Stimulated activated CD8-positive, alpha-beta memory T cell treated with anti-CD3 and anti-CD28 coated beads, Interleukin-4, amount 100 ng/mL, for 4 hours (primary cell): ENCODE results near the gene TTYH2.

Source experiments
- DNase-seq, 2 donors: peaks; one replicate each; pipeline ENCODE4 v3.0.0-alpha.2; 2020; ENCODE audit warnings: low read depth in 2 of 2, low spot score in 1 of 2

Gene TTYH2

DNA sequence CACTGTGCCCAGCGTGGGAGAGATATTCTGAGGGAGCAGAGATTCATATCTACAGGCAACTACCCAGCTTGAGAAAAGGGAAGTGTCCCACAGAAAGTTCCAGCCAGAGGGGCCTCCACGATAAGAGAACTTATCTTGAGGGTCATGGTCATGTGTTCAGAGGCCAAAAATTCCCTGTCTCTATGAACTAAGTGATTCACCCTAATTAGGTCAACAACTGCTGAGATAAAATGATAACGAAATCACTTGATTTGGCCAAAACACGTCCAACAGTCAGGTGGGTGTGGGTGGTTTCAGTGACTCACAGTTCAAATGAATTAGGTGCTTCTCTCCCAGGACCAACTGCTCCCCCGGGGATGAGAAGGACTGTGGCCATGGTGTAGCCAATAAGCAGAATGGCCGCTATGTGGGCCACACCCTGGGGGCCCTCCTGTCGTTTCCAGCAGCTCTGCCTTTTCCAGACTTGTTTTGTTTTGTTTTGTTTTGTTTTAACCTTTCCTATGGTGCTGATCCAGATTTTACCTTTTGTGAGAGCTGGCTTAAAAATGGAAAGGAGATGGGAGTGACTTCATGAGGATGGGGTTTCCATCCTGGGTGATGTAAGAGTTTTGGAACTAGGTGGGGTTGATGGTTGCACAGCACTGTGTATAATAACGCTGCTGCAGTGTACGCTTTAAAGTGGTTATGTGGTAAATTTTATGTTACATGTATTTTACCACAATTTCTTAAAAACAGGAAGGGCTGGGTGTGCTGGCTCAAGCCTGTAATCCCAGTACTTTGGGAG is 69.4 kb downstream of the TTYH2 start:
- peak; percentile 16 to 32 for DNase-seq

DNA sequence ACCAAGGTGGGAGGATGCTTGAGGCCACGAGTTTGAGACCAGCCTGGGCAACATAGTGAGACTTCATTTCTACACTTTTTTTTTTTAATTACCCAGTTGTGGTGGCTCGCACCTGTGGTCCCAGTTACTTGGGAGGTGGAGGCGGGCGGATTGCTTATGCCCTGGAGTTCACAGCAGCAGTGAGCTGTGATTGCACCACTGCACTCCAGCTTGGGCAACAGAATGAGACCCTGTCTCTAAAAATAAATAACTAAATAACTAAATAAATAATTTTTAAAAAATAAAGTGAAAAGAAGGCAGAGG is 70.0 kb downstream of the TTYH2 start:
- DNase-seq, result no peak

DNA sequence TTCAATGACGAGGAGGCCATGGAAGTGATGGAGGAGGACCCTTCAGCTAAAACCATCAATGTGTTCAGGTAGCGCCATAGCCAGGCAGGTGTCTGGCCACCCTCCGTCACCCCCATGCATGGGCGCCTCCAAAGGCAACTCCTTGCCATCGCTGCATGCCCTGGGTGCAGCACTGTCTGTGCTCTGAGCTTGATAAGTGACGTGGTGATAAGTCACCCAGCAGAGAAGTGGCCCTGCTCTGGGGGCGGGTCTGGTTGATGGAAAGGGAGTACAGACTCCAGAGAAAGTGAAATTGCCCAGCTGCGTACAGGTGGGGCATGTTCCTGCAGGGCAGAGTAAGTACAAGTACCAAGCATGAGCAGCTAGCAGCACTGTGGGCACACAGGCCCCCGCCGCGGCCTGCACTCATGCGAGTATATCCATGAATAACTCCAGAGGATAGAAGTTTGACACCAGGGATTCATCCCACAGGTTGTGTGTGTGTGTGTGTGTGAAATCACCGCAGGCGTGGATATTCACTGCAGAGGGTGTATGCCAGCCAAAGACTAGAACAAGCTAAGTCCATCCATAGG is 73.7 kb downstream of the TTYH2 start:
- no peak for DNase-seq

DNA sequence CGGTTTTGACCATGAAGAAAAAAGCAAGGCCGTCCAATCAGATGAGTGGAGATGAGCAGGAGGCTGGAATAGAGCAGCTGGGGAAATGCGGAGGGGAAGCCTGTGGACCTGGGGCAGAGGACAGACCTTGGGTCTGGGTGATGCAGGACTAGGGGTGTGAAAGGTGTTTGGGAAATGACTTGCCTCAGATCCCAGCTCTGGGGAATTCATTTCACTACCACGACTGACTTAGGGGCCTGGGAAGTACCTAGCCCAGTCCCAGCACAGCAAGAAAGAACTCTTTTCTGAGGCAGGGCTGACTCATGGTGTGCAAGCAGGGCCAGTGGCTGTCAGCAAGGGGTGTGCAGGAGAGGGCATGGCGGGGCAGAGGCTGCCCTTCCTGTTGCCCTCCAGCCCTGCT is 75.4 kb downstream of the TTYH2 start:
- no peak for DNase-seq

DNA sequence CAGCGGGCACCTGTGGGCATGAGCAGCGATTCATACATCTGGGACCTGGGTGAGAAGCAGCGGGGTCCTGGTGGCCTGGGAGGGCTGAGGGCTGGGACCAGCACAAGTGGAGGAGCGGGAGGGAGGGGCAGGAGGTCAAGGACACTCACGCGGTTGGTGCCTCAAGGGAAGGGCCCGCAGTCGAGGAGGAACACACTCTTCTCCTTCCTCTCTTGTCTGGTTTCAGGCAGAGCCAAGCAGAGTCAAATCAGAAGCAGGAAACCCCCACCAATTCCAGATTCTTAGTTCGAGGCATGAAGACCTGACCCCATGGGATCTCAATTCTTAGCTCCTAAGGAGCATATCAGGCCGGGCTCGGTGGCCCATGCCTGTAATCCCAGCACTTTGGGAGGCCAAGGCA is 76.3 kb downstream of the TTYH2 start:
- DNase-seq, result no peak

DNA sequence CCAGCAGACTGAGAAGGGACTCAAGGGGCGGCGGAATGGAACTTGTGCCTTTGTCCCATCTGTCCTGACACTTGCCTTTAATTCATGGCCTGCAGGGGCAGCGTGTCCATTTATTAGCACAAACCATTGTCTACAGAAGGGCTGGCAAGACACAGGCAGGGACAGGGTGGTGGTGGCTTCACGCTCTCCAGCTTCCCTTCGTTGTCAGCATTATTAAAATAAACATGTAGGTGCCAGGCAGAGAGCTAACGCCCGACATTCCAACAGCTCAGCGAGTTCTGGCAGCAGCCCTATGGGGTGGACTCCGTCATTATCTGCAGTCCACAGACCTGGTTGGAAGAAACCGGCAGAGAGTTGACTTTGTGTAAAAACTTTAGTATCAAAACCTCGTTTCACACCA is 77.0 kb downstream of the TTYH2 start:
- no peak for DNase-seq

DNA sequence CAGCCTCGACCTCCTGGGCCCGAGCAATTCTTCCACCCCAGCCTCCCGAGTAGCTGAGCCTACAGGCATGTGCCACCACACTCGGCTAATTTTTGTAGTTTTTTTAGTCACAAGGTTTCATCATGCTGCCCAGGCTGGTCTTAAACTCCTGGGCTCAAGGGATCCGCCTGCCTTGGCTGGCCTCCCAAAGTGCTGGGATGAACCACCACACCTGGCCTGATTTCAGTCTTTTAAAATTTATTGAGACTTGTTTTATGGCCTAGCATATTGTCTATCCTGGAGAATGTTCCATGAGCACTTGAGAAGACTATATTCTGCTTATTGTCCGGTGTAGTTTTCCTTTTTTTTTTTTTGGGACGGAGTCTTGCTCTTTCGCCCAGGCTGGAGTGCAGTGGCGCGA is 79.1 kb downstream of the TTYH2 start:
- DNase-seq, result no peak

DNA sequence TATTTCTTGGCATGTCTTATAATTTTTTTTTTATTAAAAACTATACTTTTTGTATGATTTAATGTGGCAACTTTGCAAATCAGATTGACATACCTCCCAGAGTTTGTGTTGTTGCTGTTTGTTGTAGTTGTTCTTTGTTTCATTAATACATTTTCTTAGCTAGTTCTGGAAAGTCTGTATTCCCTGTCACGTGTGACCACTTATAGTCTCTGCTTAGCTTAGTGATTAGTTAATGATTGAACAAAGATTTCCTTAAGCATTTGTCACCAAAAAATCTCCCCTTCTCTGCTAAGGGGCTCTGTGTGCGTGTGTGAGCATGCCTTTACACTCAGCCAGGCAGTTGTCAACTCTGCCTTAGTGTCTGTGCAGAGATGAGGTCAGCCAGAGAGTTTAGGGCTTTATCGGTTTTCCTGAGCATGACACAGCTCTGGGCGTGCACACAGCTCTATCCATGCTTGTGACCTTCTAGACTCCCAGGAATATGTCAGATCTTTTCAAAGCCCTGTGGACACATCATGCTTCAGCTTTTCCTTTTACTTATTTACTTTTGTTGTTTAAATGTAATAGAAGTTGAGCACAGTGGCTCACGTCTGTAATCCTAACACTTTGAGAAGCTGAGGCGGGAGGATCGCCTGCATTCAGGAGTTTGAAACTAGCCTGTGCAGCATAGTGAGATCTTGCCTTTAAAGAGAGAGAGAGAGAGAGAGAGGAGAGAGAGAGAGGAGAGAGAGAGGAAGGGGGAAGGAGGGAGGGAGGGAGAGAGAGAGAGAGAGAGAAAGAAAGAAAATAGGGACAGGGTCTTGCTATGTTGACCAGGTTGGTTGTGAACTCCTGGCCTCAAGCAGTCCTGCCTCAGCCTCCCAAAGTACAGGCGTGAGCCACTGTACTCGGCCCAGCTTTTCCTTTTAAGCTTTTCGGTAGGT is 82.5 kb downstream of the TTYH2 start:
- DNase-seq, result no peak

DNA sequence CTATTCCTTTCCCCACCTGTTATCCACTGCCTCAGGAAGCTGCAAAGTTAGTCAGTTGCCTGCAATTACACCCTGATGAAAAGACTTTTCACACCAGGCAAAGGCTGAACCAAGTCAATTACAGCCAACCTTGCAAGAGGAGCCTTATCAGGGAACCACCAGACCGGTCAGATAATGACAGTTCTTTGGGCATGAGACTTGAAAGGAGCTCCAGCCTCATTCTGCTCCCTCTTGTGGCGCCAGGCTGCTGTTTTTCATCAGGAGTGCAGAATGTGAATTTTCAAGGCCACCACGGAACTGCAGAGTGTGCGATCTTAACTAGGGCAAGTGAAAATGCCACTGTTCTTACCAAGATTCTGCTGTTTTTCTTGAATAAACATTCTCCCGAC is 83.2 kb downstream of the TTYH2 start:
- DNase-seq, result no peak

DNA sequence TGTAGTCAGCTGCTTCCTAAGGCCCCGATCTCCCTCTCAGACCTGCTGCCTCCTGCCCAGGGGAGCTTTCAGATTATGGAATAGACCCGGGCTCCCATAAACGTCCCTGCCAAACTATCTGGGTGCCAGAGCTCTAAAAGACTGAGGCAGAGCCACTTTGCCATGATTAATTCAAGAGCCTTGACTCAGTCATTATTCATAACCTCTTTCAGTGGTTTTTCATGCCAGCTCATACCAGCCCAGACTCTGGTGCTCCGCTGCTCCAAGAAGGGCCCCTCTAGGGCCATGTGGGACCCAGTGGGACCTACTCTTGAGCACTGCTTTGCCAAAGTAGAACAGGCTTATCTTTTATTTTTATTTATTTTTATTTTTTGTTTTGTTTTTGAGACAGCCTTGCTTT is 84.6 kb downstream of the TTYH2 start:
- no peak for DNase-seq

DNA sequence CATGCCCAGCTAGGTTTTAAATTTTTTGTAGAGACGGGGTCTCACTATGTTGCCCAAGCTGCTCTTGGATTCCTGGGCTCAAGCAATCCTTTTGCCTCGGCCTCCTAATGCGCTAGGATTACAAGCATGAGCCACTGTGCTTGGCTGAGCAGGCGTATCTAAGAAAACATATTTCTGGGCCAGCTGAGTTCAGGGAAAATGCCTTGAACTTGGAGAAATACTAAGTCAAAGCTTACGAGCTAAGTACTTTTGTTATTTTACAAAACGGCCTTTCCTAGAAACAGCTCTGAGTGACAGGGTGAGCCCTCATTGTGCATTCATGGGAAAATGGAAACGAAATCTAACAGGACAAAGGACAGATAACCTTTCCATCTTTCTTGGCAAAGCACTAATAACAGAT is 85.4 kb downstream of the TTYH2 start:
- no peak for DNase-seq

DNA sequence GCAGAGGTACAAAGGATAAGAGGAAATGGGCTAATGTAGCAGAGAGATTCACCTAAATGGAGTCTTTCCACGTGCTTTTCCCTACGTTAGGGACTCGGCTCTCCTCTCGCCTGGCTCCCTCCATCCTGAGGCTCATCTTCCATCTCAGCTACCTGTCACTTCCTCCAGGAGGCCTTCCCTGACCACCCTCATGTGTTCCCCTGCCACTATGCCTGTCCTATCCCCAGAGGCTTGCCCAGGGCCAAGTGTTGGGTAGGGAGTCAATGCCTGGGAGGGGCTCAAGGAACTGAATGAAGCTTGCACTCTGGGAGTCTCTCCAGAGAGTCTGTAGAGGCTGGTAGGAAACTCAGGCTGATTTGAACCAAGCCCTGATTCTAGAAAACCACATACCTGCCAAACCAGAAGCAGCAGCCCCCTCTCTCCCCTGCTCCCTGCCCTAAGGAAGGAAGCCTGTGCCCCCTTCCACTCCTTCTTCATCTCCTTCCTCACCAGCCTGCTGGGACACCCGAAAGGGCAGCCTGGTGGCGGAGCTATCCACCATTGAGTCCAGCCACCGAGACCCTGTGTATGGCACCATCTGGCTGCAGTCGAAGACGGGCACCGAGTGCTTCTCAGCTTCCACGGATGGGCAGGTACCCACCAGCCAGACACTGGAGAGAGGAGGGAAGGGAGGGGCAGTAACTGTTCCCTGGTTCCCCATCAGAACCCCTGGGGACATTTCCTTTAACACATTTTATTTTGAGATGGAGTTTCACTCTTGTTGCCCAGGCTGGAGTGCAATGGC is 86.0 kb downstream of the TTYH2 start:
- no peak for DNase-seq

DNA sequence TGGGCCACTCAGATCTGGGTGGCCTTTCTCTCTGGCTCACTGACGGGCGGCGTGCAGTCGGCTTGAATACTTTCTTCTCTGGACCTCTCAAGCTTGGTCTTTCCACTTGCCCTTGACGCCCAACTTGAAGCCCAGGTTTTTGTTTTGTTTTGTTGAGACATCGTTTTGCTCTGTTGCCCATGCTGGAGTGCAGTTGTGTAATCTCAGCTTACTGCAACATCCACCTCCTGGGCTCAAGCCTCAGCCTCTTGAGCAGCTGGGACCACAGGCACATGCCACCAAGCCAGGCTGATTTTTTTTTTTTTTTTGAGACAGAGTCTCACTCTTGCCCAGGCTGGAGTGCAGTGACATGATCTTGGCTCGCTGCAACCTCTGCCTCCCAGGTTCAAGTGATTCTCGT is 89.9 kb downstream of the TTYH2 start:
- DNase-seq, result no peak

DNA sequence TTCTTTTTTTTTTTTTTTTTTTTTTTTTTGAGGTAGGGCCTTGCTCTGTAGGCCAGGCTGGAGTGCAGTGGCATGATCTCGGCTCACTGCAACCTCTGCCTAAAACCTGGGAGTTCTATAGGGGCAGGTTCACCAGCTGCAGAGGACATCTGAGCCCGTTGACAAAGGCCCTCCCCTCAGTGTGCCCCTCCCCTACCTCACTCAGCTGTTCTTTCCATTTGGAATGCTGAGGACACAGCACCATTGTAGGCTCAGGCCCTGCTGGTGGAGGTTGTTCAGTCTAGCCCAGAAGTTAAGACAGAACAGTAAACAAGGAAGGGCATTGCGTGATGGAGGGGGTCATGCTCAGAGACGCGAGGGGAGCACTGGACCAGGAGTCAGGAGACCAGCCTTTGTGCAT is 90.8 kb downstream of the TTYH2 start:
- DNase-seq, result no peak

DNA sequence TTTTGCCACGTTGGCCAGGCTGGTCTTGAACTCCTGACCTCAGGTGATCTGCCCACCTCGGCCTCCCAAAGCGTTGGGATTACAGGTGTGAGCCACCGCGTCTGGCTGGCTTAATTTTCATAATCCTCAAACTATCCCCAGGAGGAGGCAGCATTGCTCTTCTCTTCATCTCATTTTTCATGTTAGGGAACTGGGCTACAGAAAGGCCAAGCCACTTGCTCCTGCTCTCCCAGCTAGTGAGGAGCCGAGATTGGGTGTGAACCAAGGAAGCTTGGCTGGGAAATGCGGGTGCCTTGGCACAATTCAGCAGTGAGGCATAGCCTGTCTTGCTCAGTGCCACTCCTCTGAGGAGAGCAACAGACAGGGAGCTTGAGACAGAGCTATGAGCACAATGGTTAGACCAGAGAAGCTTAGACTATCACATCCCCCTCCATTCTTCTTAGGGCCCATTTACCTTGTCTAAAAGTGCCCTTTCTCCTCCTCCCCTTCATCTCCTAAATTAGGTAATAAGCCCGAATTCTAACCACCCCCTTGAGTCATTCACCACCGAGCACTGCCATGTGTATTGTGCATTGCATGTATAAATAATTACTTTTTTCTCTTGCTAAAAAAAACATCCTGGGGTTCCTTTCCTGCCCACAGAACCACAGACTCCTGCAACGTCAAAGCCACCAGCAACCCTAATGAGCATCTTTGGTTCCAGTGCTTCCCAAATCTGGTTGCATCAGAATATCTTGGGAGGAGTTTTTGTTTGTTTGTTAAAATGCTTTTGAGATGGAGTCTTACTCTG is 92.7 kb downstream of the TTYH2 start:
- no peak for DNase-seq

DNA sequence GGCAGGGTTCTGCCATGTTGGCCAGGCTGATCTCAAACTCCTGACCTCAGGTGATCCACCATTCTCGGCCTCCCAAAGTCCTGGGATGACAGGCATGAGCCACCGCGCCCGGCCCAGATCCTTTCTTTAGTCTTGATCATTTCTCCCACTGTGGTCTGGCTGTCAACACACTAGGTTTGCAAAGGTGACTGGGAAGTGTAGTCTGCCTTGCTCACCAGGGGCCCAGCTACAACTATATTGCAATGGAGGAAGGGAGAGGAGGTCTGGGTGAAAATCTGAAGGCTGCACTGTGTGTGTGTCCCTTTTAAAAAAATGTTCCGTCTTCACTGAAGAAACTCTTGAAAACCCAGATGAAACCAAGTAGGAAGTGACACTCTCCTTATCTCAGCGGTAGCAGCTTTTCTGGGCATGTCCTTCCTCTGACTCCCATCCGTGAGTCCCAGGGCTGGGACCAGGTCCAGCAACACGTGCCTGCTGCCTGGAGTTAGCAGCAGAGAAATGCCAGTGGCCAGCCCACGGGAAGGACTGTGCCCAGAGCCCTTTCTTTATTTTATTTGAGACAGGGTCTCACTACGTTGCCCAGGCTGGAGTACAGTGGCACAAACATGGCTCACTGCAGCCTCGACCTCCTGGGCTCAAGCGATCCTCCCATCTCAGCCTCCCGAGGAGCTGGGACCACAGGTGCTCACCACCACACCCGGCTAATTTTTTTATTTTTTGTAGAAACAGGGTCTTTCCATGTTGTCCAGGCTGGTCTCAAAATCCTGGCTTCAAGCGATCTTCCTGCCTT is 94.8 kb downstream of the TTYH2 start:
- DNase-seq, result no peak

DNA sequence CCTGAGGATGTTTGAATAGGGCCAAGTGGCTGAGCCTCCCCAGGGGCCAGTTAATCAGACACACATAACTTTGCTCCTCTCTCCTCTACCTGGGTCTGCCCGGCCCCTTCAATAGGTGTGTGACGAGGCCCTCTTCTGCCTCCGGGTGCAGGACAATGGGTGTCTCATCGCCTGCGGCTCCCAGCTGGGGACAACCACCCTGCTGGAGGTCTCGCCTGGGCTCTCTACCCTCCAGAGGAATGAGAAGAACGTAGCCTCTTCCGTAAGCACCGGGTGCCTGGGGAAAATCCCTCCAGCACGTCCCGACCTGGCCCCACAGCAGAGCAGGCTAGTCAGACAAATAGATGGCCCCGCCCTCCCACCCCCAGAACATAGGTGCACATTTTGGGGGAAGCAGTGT is 96.5 kb downstream of the TTYH2 start:
- DNase-seq, result no peak
